Thyroid gland (tissue), 4 donors: Measurements from ENCODE around the gene BCR. TPM values are rescaled to one million over a fixed set of nuclear protein-coding genes. Genes with fewer than 3 reads are reported as not detected.

ENCODE experiments used
- DNase-seq, 2 donors: peaks; one replicate each; pipeline ENCODE4 v3.0.0-alpha.2; 2019
- H3K27ac ChIP-seq, 3 donors: fragments of 200-600 bp; sonication (generic); 1 replicate in 2 of 3; 2 replicates in 1 of 3; pipeline ENCODE4 v1.5.1; 2016 to 2019; ENCODE audit warnings: mild to moderate bottlenecking in 1 of 3, moderate library complexity in 1 of 3
- H3K27me3 ChIP-seq: fragments of 200-600 bp; sonication (generic); one replicate; pipeline ENCODE4 v1.5.1; 2019
- H3K36me3 ChIP-seq, 2 donors: fragments of 200-600 bp; sonication (generic); one replicate each; pipeline ENCODE4 v1.5.1; 2016 to 2019
- H3K4me1 ChIP-seq, 2 donors: fragments of 200-600 bp; sonication (generic); one replicate each; pipeline ENCODE4 v1.5.1; 2017 to 2019
- H3K4me3 ChIP-seq, 3 donors: fragments of 200-600 bp; sonication (generic); replicated peaks in 1 of 3; 1 replicate in 2 of 3; 2 replicates in 1 of 3; pipeline ENCODE4 v1.5.1; 2016; ENCODE audit warnings: mild to moderate bottlenecking in 1 of 3
- H3K9me3 ChIP-seq: fragments of 200-600 bp; sonication (generic); one replicate; pipeline ENCODE4 v1.5.1; 2017
- CTCF ChIP-seq, 6 experiments: fragments of 200-600 bp in 3 of 6; fragments of 450-650 bp in 3 of 6; sonication (generic) in 3 of 6; IDR thresholded peaks; one replicate each; pipeline ENCODE4 v1.5.1; 2016 to 2019; ENCODE audit warnings: antibody characterized with exemption in 6 of 6, mild to moderate bottlenecking in 2 of 6, inconsistent platforms in 1 of 6, moderate library complexity in 1 of 6
- POLR2A ChIP-seq, 2 donors: fragments of 450-650 bp; IDR thresholded peaks; one replicate each; pipeline ENCODE4 v1.6.1; 2017; ENCODE audit warnings: antibody characterized with exemption in 2 of 2, mild to moderate bottlenecking in 2 of 2, moderate library complexity in 1 of 2
- WGBS, 2 donors: methylation state at CpG; one replicate each; pipeline ENCODE4 v1.1.5; 2017; 5-methylcytosine and 5-hydroxymethylcytosine counted together
- intact Hi-C: fragments of 100-400 bp; cut with DNase I; formaldehyde crosslinking; loops from one replicate; pipeline ENCODE4 v1.15.1; 2023
- total RNA-seq, 4 donors: library from RNA; depleted of rRNA; stranded (reverse); fragments of >200 nt; gene quantifications; one replicate each; pipeline ENCODE4 v1.2.3, GENCODE V29; 2016

The BCR gene
- total RNA-seq, 4 donors from 2014 or later = 80.1 to 127 (median 87.7) TPM

- H3K4me1 ChIP-seq = peaks cover 40 to 85% of the 10 kb centered on the region in 2 donors
- TF ChIP-seq CTCF (IDR thresholded peaks at IDR 0.05) = no peak
- no peak for TF ChIP-seq POLR2A (IDR thresholded peaks at IDR 0.05)
- H3K4me3 ChIP-seq = no peak overlapping the region
- H3K9me3 ChIP-seq = no peaks in the 10 kb centered on the region
- no peaks in the 10 kb centered on the region for H3K36me3 ChIP-seq
- H3K27ac ChIP-seq = no peak overlapping the region
- no peaks in the 10 kb centered on the region for H3K27me3 ChIP-seq
- WGBS, 2 donors = 96% methylated on average over 2 of the region's 2 CpGs
- intact Hi-C loops = no loop called here
- DNase-seq = no peak
These were observed 48.2 kb downstream of the BCR start for GRCh38 chr22:23228503-23228902.

GRCh38 chr22:23229646-23230045, 49.3 kb downstream of the BCR start:
- DNase-seq = no peak
- Histone ChIP-seq H3K27ac (no peak overlapping the region), H3K9me3 (no peaks in the 10 kb centered on the region), H3K27me3 (no peaks in the 10 kb centered on the region), H3K4me1 (peaks cover 41 to 85% of the 10 kb centered on the region in 2 donors), H3K4me3 (no peak overlapping the region), H3K36me3 (no peaks in the 10 kb centered on the region)
- intact Hi-C loops = no loop called here
- WGBS, 2 donors = 90 to 91% methylated on average over 4 of the region's 4 CpGs
- no peak for TF ChIP-seq POLR2A (IDR thresholded peaks at IDR 0.05)
- TF ChIP-seq CTCF (IDR thresholded peaks at IDR 0.05) = no peak

GRCh38 chr22:23230348-23231068, 50.2 kb downstream of the BCR start:
- Histone ChIP-seq H3K9me3 (no peaks in the 10 kb centered on the region), H3K27ac (peak overlapping the region in 2 of 3 donors; percentile 6), H3K27me3 (no peaks in the 10 kb centered on the region), H3K4me3 (no peak overlapping the region), H3K4me1 (peaks cover 32 to 85% of the 10 kb centered on the region in 2 donors), H3K36me3 (no peaks in the 10 kb centered on the region)
- no peak for TF ChIP-seq POLR2A (IDR thresholded peaks at IDR 0.05)
- TF ChIP-seq CTCF (IDR thresholded peaks at IDR 0.05) = no peak
- WGBS, 2 donors = 91 to 94% methylated on average over 10 of the region's 10 CpGs
- no peak for DNase-seq
- intact Hi-C loops = no loop called here

- peak in 1 of 2 donors; percentile 47 for DNase-seq
- 94 to 95% methylated on average over 5 of the region's 5 CpGs for WGBS, 2 donors
- intact Hi-C loops = no loop called here
- Histone ChIP-seq H3K9me3 (no peaks in the 10 kb centered on the region), H3K27ac (peak overlapping the region in 1 of 3 donors; percentile 6), H3K4me1 (peaks cover 31 to 84% of the 10 kb centered on the region in 2 donors), H3K4me3 (no peak overlapping the region), H3K36me3 (no peaks in the 10 kb centered on the region), H3K27me3 (no peaks in the 10 kb centered on the region)
- TF ChIP-seq POLR2A (IDR thresholded peaks at IDR 0.05) (no peak), CTCF (IDR thresholded peaks at IDR 0.05) (no peak)
These were observed 51.3 kb downstream of the BCR start for GRCh38 chr22:23231471-23232093.
